B cell (primary cell): ENCODE data around the gene TMEM163.

Source experiments
- EZH2 ChIP-seq: IDR thresholded peaks from 2 replicates; pipeline ENCODE4 v1.6.1; 2012; ENCODE audit warnings: borderline replicate concordance, low read depth, mild to moderate bottlenecking, moderate library complexity, low read length; ENCODE audit not compliant: insufficient read depth, poor library complexity, severe bottlenecking
- TF ChIP-seq, protein P1 (sequence below): fragments of 200-600 bp; IDR thresholded peaks from one replicate; pipeline ENCODE4 v1.8.0; 2022; ENCODE audit warnings: antibody characterized with exemption, mild to moderate bottlenecking

DNA sequence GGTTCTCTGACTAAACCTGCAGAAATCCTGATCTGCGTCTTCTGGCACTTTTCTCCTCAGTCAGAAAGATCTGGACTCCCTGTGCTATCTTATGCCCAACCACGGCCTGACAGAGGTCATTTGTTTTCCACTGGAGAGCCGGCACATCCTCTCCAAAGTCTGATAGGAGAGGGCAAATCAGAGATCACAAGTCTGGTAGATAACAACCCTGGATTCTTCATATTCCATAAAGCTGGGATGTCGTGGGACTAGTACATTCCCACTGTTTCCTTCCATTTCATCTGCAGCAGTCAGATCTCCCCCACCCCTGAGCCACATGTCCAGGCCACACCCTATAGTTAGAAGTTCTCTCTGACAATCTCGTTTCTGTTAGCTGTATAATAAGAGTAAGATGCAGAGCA lies 308.0 kb downstream of the TMEM163 start:
- TF ChIP-seq, protein P1, sequence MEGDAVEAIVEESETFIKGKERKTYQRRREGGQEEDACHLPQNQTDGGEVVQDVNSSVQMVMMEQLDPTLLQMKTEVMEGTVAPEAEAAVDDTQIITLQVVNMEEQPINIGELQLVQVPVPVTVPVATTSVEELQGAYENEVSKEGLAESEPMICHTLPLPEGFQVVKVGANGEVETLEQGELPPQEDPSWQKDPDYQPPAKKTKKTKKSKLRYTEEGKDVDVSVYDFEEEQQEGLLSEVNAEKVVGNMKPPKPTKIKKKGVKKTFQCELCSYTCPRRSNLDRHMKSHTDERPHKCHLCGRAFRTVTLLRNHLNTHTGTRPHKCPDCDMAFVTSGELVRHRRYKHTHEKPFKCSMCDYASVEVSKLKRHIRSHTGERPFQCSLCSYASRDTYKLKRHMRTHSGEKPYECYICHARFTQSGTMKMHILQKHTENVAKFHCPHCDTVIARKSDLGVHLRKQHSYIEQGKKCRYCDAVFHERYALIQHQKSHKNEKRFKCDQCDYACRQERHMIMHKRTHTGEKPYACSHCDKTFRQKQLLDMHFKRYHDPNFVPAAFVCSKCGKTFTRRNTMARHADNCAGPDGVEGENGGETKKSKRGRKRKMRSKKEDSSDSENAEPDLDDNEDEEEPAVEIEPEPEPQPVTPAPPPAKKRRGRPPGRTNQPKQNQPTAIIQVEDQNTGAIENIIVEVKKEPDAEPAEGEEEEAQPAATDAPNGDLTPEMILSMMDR, result no peak
- no peak for TF ChIP-seq EZH2
